ACC112 (cell line): ENCODE results near the gene FAF1.

Source experiments
- H2AFZ ChIP-seq: fragments of 200-600 bp; sonication (generic); one replicate; pipeline ENCODE4 v1.6.0; 2017; ENCODE audit warnings: antibody characterized with exemption, low read length; ENCODE audit not compliant: unreplicated experiment
- H3K27ac ChIP-seq: fragments of 200-600 bp; sonication (generic); 2 replicates; pipeline ENCODE4 v1.5.1; 2014; ENCODE audit warnings: low read depth, mild to moderate bottlenecking, antibody characterized with exemption, low read length, moderate library complexity
- H3K27me3 ChIP-seq: fragments of 200-600 bp; sonication (generic); 2 replicates; pipeline ENCODE4 v1.6.1; 2014; ENCODE audit warnings: mild to moderate bottlenecking, antibody characterized with exemption, low read length, moderate library complexity, mixed read lengths; ENCODE audit not compliant: insufficient read depth
- H3K36me3 ChIP-seq: fragments of 200-600 bp; sonication (generic); 2 replicates; pipeline ENCODE4 v1.6.1; 2016; ENCODE audit warnings: mild to moderate bottlenecking, antibody characterized with exemption, low read length, moderate library complexity, mixed read lengths; ENCODE audit not compliant: insufficient read depth
- H3K4me1 ChIP-seq: fragments of 200-600 bp; sonication (generic); one replicate; pipeline ENCODE4 v1.6.1; 2016; ENCODE audit warnings: low read length, mixed read lengths; ENCODE audit not compliant: insufficient read depth, unreplicated experiment, control insufficient read depth
- H3K4me3 ChIP-seq: fragments of 200-600 bp; sonication (generic); 2 replicates; pipeline ENCODE4 v1.5.1; 2014; ENCODE audit warnings: mild to moderate bottlenecking, low read depth, low read length
- H3K79me2 ChIP-seq: fragments of 200-600 bp; sonication (generic); one replicate; pipeline ENCODE4 v1.6.0; 2016; ENCODE audit warnings: low read length; ENCODE audit not compliant: control insufficient read depth, unreplicated experiment, insufficient read depth

The FAF1 gene

DNA sequence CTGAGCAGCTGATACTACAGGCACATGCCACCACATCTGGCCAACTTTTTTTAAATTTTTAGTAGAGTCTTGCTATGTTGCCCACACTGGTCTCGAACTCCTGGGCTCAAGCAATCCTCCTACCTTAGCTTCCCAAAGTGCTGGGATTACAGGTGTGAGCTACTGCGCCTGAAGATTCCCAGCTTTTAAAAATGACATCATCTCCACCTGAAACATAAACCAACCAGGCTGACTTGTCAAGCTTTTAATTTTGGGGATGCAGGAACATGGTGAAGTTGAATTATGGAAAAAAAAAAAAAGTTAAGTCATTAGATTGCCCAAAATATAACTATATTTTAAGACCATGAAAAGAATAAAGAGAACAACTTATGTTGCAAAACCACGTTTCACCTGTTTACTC, 350.6 kb downstream of the FAF1 start:
- Histone ChIP-seq H3K36me3 (no peaks in the 10 kb centered on the region), H3K4me3 (no peak overlapping the region), H3K4me1 (no peaks in the 10 kb centered on the region), H2AFZ (no peak overlapping the region), H3K27ac (no peak overlapping the region), H3K79me2 (no peaks in the 10 kb centered on the region), H3K27me3 (no peaks in the 10 kb centered on the region)

- Histone ChIP-seq H3K27me3 (no peaks in the 10 kb centered on the region), H2AFZ (no peak overlapping the region), H3K27ac (no peak overlapping the region), H3K4me3 (no peak overlapping the region), H3K36me3 (no peaks in the 10 kb centered on the region), H3K79me2 (no peaks in the 10 kb centered on the region), H3K4me1 (peaks cover 17% of the 10 kb centered on the region)
Measured at GRCh38 chr1:50605186-50605875, 354.7 kb downstream of the FAF1 start.

GRCh38 chr1:50604580-50604979, 355.5 kb downstream of the FAF1 start:
- Histone ChIP-seq H3K79me2 (no peaks in the 10 kb centered on the region), H3K4me3 (no peak overlapping the region)

DNA sequence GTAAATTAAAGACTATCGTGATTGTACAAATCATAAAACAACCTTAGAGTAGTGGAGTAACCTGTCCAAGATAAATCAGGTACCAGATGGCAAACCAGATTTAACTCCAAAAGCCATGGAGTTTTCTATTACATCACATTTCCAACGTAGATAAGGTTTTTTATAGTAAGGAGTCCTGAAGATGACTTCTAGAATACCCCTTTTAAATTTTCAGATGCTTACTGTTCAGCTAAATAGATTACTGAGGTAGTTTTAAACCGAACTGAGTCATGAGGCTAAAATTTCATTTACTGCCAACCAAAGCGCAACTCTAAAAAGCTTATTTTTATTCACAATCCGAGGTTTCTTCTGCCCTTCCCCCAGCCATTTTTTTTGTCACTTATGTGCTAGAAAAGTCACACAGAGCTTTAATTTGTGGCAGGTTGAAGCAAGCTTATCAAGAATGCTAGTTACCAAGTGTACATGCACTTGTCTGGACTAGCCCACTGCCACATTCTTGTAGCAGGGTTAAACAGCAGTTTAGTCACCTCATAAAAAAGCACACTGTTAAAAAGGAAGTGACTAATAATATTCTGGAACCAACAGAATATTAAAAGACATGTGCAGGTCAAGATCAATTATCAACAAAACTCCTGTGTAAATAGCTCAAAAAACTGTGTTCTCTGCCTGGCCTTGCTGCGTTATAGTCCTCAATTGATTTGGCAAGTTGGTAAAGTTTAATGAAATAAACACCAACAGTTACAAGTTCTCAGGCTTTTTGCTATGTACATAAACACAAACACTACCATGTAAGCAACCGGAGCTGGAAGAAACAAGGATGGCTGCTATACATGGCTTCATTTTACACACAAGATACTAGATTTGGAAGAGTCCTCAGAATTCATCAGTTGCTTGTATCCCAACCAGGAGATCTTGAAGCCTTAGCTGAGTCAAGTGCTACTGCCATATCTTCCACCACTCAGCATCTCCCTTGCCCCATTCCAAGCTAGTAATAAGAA, 356.5 kb downstream of the FAF1 start:
- Histone ChIP-seq H3K4me1 (peaks cover 17% of the 10 kb centered on the region), H3K36me3 (no peaks in the 10 kb centered on the region), H3K27me3 (no peaks in the 10 kb centered on the region), H3K4me3 (peak overlapping the region; percentile 11; the same call in 1 of the 2 replicates), H3K27ac (peak overlapping the region; percentile 25; the same call in 1 of the 2 replicates), H2AFZ (no peak overlapping the region), H3K79me2 (no peaks in the 10 kb centered on the region)

More at GRCh38 chr1:50604580-50604979, 355.5 kb downstream of the FAF1 start:
- Histone ChIP-seq H3K27me3 (no peaks in the 10 kb centered on the region), H2AFZ (no peak overlapping the region), H3K4me1 (peaks cover 17% of the 10 kb centered on the region), H3K36me3 (no peaks in the 10 kb centered on the region), H3K27ac (no peak overlapping the region)

DNA sequence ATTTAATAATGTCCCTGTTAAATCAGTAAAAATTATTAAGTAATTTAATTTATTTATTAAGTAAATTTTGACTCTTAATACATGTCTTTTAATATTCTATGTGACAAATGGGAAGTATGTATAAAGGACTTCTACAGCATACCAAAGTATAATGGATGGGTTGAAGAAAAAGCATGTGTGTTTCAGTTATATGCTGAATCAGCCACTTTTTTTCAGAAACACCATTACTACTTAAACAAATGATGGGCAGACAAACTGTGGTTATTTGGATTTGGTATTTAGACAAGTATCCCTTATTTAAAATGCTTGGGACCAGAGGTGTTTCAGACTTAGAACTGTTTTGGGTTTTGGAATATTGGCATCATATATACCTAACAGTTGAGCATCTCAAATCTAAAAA, 360.5 kb downstream of the FAF1 start:
- Histone ChIP-seq H3K27ac (no peak overlapping the region), H3K4me1 (peaks cover 17% of the 10 kb centered on the region), H3K27me3 (no peaks in the 10 kb centered on the region), H3K4me3 (no peak overlapping the region), H2AFZ (no peak overlapping the region), H3K79me2 (no peaks in the 10 kb centered on the region), H3K36me3 (no peaks in the 10 kb centered on the region)

DNA sequence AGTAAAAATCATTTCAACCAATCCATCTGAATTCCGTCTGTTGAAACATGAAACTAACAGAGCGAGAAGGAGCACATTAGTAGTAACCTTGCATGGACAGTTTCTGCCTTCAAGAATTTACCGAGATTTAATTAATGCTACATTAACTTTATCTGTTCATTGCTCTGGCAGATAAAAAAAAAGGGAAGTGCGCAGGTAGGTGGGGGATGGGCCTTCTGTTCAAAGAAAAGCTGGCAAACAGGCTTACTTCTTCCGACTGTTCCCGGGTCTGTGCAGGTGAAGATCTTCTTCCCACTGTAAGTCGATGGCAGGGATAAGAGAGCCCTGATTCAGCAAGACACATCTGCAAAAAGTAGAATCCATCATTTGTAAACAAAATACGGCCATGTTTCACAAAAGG, 364.2 kb downstream of the FAF1 start:
- Histone ChIP-seq H3K79me2 (no peaks in the 10 kb centered on the region), H3K4me1 (no peaks in the 10 kb centered on the region), H3K4me3 (no peak overlapping the region), H3K27ac (no peak overlapping the region), H3K36me3 (no peaks in the 10 kb centered on the region), H2AFZ (no peak overlapping the region), H3K27me3 (no peaks in the 10 kb centered on the region)

DNA sequence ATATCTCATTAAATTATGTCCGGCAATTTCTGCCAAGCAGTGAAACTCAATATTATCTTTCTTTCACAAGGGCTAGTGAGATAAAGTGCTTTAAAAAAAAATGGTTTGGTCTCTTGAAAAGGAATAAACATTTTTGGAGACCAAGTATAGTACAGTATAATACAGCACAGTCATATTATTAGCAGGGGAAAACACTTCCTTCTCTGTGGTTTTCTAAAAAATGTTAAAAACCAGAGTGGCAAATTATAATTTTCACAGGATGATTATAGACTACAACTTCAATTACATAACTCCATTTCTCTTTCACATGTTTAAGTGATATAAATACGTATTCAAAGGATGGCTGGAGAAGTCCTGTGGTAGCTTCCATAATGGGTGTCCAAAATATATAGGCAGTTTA, 366.6 kb downstream of the FAF1 start:
- Histone ChIP-seq H3K4me3 (no peak overlapping the region), H2AFZ (no peak overlapping the region), H3K79me2 (no peaks in the 10 kb centered on the region), H3K27me3 (no peaks in the 10 kb centered on the region), H3K27ac (no peak overlapping the region), H3K36me3 (no peaks in the 10 kb centered on the region), H3K4me1 (no peaks in the 10 kb centered on the region)

GRCh38 chr1:50591598-50591997, 368.5 kb downstream of the FAF1 start:
- H2AFZ ChIP-seq, result no peak overlapping the region
- H3K4me3 ChIP-seq, result no peak overlapping the region
- H3K36me3 ChIP-seq, result no peaks in the 10 kb centered on the region
- H3K79me2 ChIP-seq, result no peaks in the 10 kb centered on the region
- no peak overlapping the region for H3K27ac ChIP-seq
- no peaks in the 10 kb centered on the region for H3K4me1 ChIP-seq
- no peaks in the 10 kb centered on the region for H3K27me3 ChIP-seq

- Histone ChIP-seq H3K27me3 (no peaks in the 10 kb centered on the region), H3K27ac (no peak overlapping the region), H3K36me3 (no peaks in the 10 kb centered on the region; the same call in 1 of the 2 replicates), H2AFZ (no peak overlapping the region), H3K79me2 (no peaks in the 10 kb centered on the region), H3K4me1 (no peaks in the 10 kb centered on the region), H3K4me3 (no peak overlapping the region)
Measured at GRCh38 chr1:50582346-50582745, 377.7 kb downstream of the FAF1 start.

DNA sequence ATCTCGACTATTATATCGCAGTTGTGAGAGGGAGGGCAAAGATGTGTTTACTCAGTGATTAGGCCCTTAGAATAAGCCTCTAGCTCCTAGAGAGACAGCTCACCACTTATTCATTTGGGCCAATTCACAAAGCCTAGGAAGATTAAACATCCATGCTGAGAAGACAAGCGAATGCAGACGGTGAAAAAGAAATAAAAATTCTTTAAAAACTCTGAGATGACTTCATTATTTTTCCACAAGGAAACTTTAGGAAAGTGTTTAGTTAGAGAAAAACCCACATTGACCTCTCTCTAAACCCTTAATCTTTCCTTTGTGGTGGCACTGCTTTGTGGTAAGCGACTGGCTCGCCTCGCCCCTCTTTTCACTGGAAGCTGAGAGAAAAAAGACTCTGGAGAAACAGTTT, 390.0 kb downstream of the FAF1 start:
- H3K4me3 ChIP-seq, result no peak overlapping the region
- no peaks in the 10 kb centered on the region for H3K27me3 ChIP-seq
- no peaks in the 10 kb centered on the region for H3K36me3 ChIP-seq
- no peaks in the 10 kb centered on the region for H3K4me1 ChIP-seq
- H3K79me2 ChIP-seq, result no peaks in the 10 kb centered on the region
- no peak overlapping the region for H3K27ac ChIP-seq
- no peak overlapping the region for H2AFZ ChIP-seq
